ENCODE data around the gene UPP1.
"Not testable (repeated sequence)": the region's sequence is repeated elsewhere in the genome, so short reads cannot be mapped to it uniquely, and the experiment has no call there.

The UPP1 gene

GRCh38 chr7:48112401-48113165 lies 23.5 kb downstream of the UPP1 start:
- DNase-seq, result no peak

- no peak for DNase-seq
Measured at GRCh38 chr7:48113275-48113674, 24.2 kb downstream of the UPP1 start.

GRCh38 chr7:48114115-48114514 lies 25.1 kb downstream of the UPP1 start:
- DNase-seq, result no peak

- no peak for DNase-seq
Measured at GRCh38 chr7:48114589-48114988, 25.5 kb downstream of the UPP1 start.

GRCh38 chr7:48116043-48116442 lies 27.0 kb downstream of the UPP1 start:
- no peak for DNase-seq

GRCh38 chr7:48118041-48118440 lies 29.0 kb downstream of the UPP1 start:
- DNase-seq, result no peak

- DNase-seq, result not testable (repeated sequence)
Measured at GRCh38 chr7:48120536-48120935, 31.5 kb downstream of the UPP1 start.

- DNase-seq, result no peak
Measured at GRCh38 chr7:48126037-48126436, 37.0 kb downstream of the UPP1 start.

- DNase-seq, result no peak
Measured at GRCh38 chr7:48130658-48131108, 41.6 kb downstream of the UPP1 start.

GRCh38 chr7:48132792-48133191 lies 43.7 kb downstream of the UPP1 start:
- no peak for DNase-seq

- DNase-seq, result no peak
Measured at GRCh38 chr7:48139459-48139858, 50.4 kb downstream of the UPP1 start.

GRCh38 chr7:48140001-48140681 lies 51.1 kb downstream of the UPP1 start:
- no peak for DNase-seq

- no peak for DNase-seq
Measured at GRCh38 chr7:48141521-48141920, 52.5 kb downstream of the UPP1 start.

- DNase-seq, result no peak
Measured at GRCh38 chr7:48144291-48144768, 55.3 kb downstream of the UPP1 start.

- DNase-seq, result no peak
Measured at GRCh38 chr7:48147078-48147591, 58.1 kb downstream of the UPP1 start.

GRCh38 chr7:48147690-48148089 lies 58.6 kb downstream of the UPP1 start:
- not testable (repeated sequence) for DNase-seq

GRCh38 chr7:48148311-48148710 lies 59.2 kb downstream of the UPP1 start:
- no peak for DNase-seq

- DNase-seq, result no peak
Measured at GRCh38 chr7:48149058-48149457, 60.0 kb downstream of the UPP1 start.

GRCh38 chr7:48150086-48150485 lies 61.0 kb downstream of the UPP1 start:
- DNase-seq, result no peak

GRCh38 chr7:48154792-48155413 lies 65.8 kb downstream of the UPP1 start:
- DNase-seq, result peak; percentile 45
